HepG2 (cell line): ENCODE data around the gene RMI1. TPM values are rescaled to one million over a fixed set of nuclear protein-coding genes. Genes with fewer than 3 reads are reported as not detected.

ENCODE experiments used
- ASH2L ChIP-seq: fragments of 300-600, 200-600 bp; sonication (generic); IDR thresholded peaks from 2 replicates; pipeline ENCODE4 v1.7.0; 2017; ENCODE audit warnings: low read depth, mild to moderate bottlenecking, moderate library complexity, mixed read lengths, low read length; ENCODE audit not compliant: insufficient read length
- ATF7-NPFF ChIP-seq: sonication (generic); formaldehyde crosslinking; IDR thresholded peaks from 2 replicates; pipeline ENCODE4 v1.8.1; 2023; ENCODE audit warnings: mild to moderate bottlenecking, low read depth, missing genetic modification reagents, moderate library complexity
- BHLHE40 ChIP-seq: IDR thresholded peaks from 2 replicates; pipeline ENCODE4 v1.6.1; 2011; ENCODE audit warnings: low read length, improper control_type of control experiment
- DMAP1 ChIP-seq: IDR thresholded peaks from 2 replicates; pipeline ENCODE4 v1.6.1; 2016
- DNMT3B ChIP-seq: conservative IDR thresholded peaks from 2 replicates; pipeline ENCODE4 v1.6.1; 2016; ENCODE audit warnings: missing biosample characterization, control low read depth
- HOXA5 ChIP-seq: sonication (generic); formaldehyde crosslinking; IDR thresholded peaks from 2 replicates; pipeline ENCODE4 v1.4.0; 2020; ENCODE audit warnings: missing genetic modification reagents
- PAF1 ChIP-seq: IDR thresholded peaks from 2 replicates; pipeline ENCODE4 v1.6.1; 2016; ENCODE audit warnings: missing genetic modification reagents, missing compliant biosample characterization
- POLR2A ChIP-seq, 2 experiments: IDR thresholded peaks; 2 replicates each; pipeline ENCODE4 v1.6.1; 2011; ENCODE audit warnings: low read depth in 2 of 2, low read length in 2 of 2, mild to moderate bottlenecking in 1 of 2, moderate library complexity in 1 of 2; ENCODE audit not compliant: insufficient read depth in 1 of 2
- RBM22 ChIP-seq: fragments of 200-400 bp; formaldehyde crosslinking; optimal IDR thresholded peaks from 2 replicates; pipeline ENCODE3; 2017; ENCODE audit warnings: mild to moderate bottlenecking, low read length, moderate library complexity
- SIX1 ChIP-seq: sonication (generic); formaldehyde crosslinking; IDR thresholded peaks from 2 replicates; pipeline ENCODE4 v1.4.0; 2020; ENCODE audit warnings: missing genetic modification reagents, borderline replicate concordance
- SOX5 ChIP-seq: IDR thresholded peaks from 2 replicates; pipeline ENCODE4 v1.6.1; 2016; ENCODE audit warnings: borderline replicate concordance
- ZNF142 ChIP-seq: sonication (generic); formaldehyde crosslinking; IDR thresholded peaks from 2 replicates; pipeline ENCODE4 v1.4.0; 2020; ENCODE audit warnings: missing genetic modification reagents
- ZNF740 ChIP-seq: sonication (generic); formaldehyde crosslinking; IDR thresholded peaks from 2 replicates; pipeline ENCODE4 v1.4.0; 2020; ENCODE audit warnings: missing genetic modification reagents
- ZNF775 ChIP-seq: sonication (generic); formaldehyde crosslinking; IDR thresholded peaks from 2 replicates; pipeline ENCODE4 v1.4.0; 2020; ENCODE audit warnings: missing genetic modification reagents, mild to moderate bottlenecking, moderate library complexity, borderline replicate concordance
- polyA plus RNA-seq, 8 experiments: library from polyadenylated mRNA; depleted of rRNA in 3 of 8; stranded (reverse) in 7 of 8; unstranded in 1 of 8; fragments of >200 nt; fragmentation: Illumina TruSeq in 4 of 8; extraction: Trizol in 4 of 8; gene quantifications; 2 replicates each; pipeline versions ENCODE4 v1.2.1 to v1.2.3, GENCODE V29; 2011 to 2016; ENCODE audit warnings: low read depth in 4 of 8, missing spikeins in 1 of 8, mixed read lengths in 1 of 8; ENCODE audit not compliant: insufficient read depth in 1 of 8
- total RNA-seq, 5 experiments: library from RNA; depleted of rRNA; stranded (reverse); fragments of >200 nt; fragmentation: Illumina TruSeq; extraction: Trizol; gene quantifications; 2 replicates each; pipeline ENCODE4 v1.2.3, GENCODE V29; 2016; ENCODE audit warnings: low read depth in 1 of 5
- TF ChIP-seq, protein P1 (sequence below): IDR thresholded peaks from 2 replicates; pipeline ENCODE4 v1.6.1; 2016; ENCODE audit warnings: low read depth, missing genetic modification reagents, missing compliant biosample characterization
- TF ChIP-seq, protein P2 (sequence below): IDR thresholded peaks from 2 replicates; pipeline ENCODE4 v1.6.1; 2012; ENCODE audit warnings: low read depth, low read length, improper control_type of control experiment

RMI1 gene
- total and polyA plus RNA-seq, 2 of the 13 experiments (the other 11 are each of a cell fraction or from before 2014, with no cell fraction given) = 0.54 to 3.7 TPM

DNA sequence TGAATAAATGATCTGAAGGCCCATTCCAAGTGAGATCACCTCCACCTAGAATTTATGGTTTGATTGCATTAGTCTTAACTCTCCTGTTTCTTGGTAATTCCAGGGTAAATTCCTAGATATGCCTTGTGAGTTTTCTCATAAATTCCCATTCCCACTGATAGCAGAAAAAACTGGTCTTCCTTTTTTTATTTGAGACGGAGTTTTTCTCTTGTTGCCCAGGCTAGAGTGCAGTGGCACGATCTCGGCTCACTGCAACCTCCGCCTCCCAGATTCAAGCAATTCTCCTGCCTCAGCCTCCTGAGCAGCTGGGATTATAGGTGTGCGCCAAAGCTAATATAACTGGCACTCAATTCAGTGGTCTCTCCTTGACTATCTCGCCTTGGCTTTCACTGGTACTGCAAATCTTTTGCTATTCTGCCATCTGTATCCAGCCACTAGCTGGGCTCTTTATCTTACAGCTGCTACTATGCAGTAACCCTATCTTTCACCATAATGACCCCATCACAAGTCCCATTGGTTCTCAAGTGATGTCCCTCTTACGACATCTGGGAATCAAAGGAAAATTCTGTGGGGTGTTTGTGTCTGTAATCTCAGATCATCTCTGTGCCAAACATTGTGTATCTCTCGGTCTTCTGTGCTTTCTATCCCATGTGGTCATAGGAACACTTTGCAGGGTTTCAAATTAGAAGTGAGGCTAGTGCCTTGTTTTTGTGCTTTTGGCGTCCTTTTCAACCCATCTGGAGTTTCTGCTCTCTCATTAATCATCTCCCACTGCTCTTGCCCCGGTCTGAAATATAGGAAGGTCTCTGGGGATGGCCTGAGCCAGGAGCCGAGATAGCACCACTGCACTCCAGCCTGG lies 15.0 kb upstream of the RMI1 start (continued):
- TF ChIP-seq ATF7-NPFF (no peak), ZNF775 (CRISPR knock-in tag) (no peak), BHLHE40 (no peak), DNMT3B (CRISPR knock-in tag) (no peak), ZNF740 (CRISPR knock-in tag) (no peak), ASH2L (peak; percentile 9), DMAP1 (CRISPR knock-in tag) (no peak), SOX5 (CRISPR knock-in tag) (no peak), RBM22 (peak; percentile 76), SIX1 (no peak), PAF1 (CRISPR knock-in tag) (peak; percentile 92; the same call in 1 of the 2 replicates), ZNF142 (CRISPR knock-in tag) (no peak), HOXA5 (no peak), POLR2A (IDR thresholded peaks at IDR 0.05; ENCODE audit: insufficient read depth in 1 of 2, low read depth in 2 of 2, low read length in 2 of 2) (peak; percentile 10 to 56; a peak in 3 of 4 replicates)
- TF ChIP-seq, protein P1, sequence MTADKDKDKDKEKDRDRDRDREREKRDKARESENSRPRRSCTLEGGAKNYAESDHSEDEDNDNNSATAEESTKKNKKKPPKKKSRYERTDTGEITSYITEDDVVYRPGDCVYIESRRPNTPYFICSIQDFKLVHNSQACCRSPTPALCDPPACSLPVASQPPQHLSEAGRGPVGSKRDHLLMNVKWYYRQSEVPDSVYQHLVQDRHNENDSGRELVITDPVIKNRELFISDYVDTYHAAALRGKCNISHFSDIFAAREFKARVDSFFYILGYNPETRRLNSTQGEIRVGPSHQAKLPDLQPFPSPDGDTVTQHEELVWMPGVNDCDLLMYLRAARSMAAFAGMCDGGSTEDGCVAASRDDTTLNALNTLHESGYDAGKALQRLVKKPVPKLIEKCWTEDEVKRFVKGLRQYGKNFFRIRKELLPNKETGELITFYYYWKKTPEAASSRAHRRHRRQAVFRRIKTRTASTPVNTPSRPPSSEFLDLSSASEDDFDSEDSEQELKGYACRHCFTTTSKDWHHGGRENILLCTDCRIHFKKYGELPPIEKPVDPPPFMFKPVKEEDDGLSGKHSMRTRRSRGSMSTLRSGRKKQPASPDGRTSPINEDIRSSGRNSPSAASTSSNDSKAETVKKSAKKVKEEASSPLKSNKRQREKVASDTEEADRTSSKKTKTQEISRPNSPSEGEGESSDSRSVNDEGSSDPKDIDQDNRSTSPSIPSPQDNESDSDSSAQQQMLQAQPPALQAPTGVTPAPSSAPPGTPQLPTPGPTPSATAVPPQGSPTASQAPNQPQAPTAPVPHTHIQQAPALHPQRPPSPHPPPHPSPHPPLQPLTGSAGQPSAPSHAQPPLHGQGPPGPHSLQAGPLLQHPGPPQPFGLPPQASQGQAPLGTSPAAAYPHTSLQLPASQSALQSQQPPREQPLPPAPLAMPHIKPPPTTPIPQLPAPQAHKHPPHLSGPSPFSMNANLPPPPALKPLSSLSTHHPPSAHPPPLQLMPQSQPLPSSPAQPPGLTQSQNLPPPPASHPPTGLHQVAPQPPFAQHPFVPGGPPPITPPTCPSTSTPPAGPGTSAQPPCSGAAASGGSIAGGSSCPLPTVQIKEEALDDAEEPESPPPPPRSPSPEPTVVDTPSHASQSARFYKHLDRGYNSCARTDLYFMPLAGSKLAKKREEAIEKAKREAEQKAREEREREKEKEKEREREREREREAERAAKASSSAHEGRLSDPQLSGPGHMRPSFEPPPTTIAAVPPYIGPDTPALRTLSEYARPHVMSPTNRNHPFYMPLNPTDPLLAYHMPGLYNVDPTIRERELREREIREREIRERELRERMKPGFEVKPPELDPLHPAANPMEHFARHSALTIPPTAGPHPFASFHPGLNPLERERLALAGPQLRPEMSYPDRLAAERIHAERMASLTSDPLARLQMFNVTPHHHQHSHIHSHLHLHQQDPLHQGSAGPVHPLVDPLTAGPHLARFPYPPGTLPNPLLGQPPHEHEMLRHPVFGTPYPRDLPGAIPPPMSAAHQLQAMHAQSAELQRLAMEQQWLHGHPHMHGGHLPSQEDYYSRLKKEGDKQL = no peak
- TF ChIP-seq, protein P2, sequence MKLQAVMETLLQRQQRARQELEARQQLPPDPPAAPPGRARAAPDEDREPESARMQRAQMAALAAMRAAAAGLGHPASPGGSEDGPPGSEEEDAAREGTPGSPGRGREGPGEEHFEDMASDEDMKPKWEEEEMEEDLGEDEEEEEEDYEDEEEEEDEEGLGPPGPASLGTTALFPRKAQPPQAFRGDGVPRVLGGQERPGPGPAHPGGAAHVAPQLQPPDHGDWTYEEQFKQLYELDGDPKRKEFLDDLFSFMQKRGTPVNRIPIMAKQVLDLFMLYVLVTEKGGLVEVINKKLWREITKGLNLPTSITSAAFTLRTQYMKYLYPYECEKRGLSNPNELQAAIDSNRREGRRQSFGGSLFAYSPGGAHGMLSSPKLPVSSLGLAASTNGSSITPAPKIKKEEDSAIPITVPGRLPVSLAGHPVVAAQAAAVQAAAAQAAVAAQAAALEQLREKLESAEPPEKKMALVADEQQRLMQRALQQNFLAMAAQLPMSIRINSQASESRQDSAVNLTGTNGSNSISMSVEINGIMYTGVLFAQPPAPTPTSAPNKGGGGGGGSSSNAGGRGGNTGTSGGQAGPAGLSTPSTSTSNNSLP = no peak
